Activated CD4-positive, alpha-beta T cell treated with anti-CD3 and anti-CD28 coated beads for 48 hours (primary cell): ENCODE data around the gene ZBTB38.
A peak's percentile ranks its signal among the peaks of the same experiment; 100 is the strongest.

Experiments
- DNase-seq: peaks from one replicate; pipeline ENCODE4 v3.0.0-alpha.2; 2020

The ZBTB38 gene

GRCh38 chr3:141368062-141368924 is at the start of gene ZBTB38:
ZBTB38 (plus strand) TSS chr3:141368504; CDS start chr3:141442389, 73,885 bp downstream.
- DNase-seq = no peak

GRCh38 chr3:141320399-141321108 is 47.8 kb upstream of the ZBTB38 start:
- no peak for DNase-seq

- DNase-seq = no peak
Observed at GRCh38 chr3:141321109-141321497, 47.2 kb upstream of the ZBTB38 start.

- DNase-seq = no peak
Observed at GRCh38 chr3:141323936-141324704, 44.2 kb upstream of the ZBTB38 start.

- no peak for DNase-seq
Observed at GRCh38 chr3:141326123-141326522, 42.2 kb upstream of the ZBTB38 start.

GRCh38 chr3:141326626-141327025 is 41.7 kb upstream of the ZBTB38 start:
- no peak for DNase-seq

GRCh38 chr3:141328286-141329166 is 39.8 kb upstream of the ZBTB38 start:
- peak; percentile 17 for DNase-seq

GRCh38 chr3:141330235-141330634 is 38.1 kb upstream of the ZBTB38 start:
- no peak for DNase-seq

- no peak for DNase-seq
Observed at GRCh38 chr3:141330718-141331376, 37.5 kb upstream of the ZBTB38 start.

- no peak for DNase-seq
Observed at GRCh38 chr3:141331377-141332318, 36.7 kb upstream of the ZBTB38 start.

GRCh38 chr3:141332416-141332815 is 35.9 kb upstream of the ZBTB38 start:
- no peak for DNase-seq

GRCh38 chr3:141333836-141334626 is 34.3 kb upstream of the ZBTB38 start:
- DNase-seq = no peak

GRCh38 chr3:141334627-141335250 is 33.6 kb upstream of the ZBTB38 start:
- no peak for DNase-seq

- DNase-seq = no peak
Observed at GRCh38 chr3:141335531-141336061, 32.7 kb upstream of the ZBTB38 start.

- no peak for DNase-seq
Observed at GRCh38 chr3:141336672-141337522, 31.4 kb upstream of the ZBTB38 start.

GRCh38 chr3:141337523-141337854 is 30.8 kb upstream of the ZBTB38 start:
- no peak for DNase-seq

GRCh38 chr3:141337991-141338390 is 30.3 kb upstream of the ZBTB38 start:
- no peak for DNase-seq

GRCh38 chr3:141338881-141339280 is 29.4 kb upstream of the ZBTB38 start:
- no peak for DNase-seq
